Stimulated activated naive CD8-positive, alpha-beta T cell treated with anti-CD3 and anti-CD28 coated beads, Interleukin-15, Interleukin-2, amounts not matched to agents 100 ng/mL and 50 ng/mL, for 24 hours (primary cell): Measurements from ENCODE around the gene APBB2.
"Not testable (repeated sequence)": the region's sequence is repeated elsewhere in the genome, so short reads cannot be mapped to it uniquely, and the experiment has no call there.

Experiments
- H3K27ac Mint-ChIP-seq: one replicate; pipeline ENCODE4 v1.8.0; 2021; ENCODE audit warnings: mild to moderate bottlenecking, mixed read lengths
- H3K27me3 Mint-ChIP-seq: one replicate; pipeline ENCODE4 v1.8.0; 2021; ENCODE audit warnings: mixed read lengths
- H3K36me3 Mint-ChIP-seq: one replicate; pipeline ENCODE4 v1.8.0; 2021; ENCODE audit warnings: low read depth, mixed read lengths
- H3K4me1 Mint-ChIP-seq: one replicate; pipeline ENCODE4 v1.8.0; 2021; ENCODE audit warnings: low read depth, mixed read lengths
- H3K4me3 Mint-ChIP-seq: one replicate; pipeline ENCODE4 v1.8.0; 2021; ENCODE audit warnings: mild to moderate bottlenecking, mixed read lengths
- H3K9me3 Mint-ChIP-seq: one replicate; pipeline ENCODE4 v1.8.0; 2021; ENCODE audit warnings: mixed read lengths

APBB2 gene

GRCh38 chr4:40833212-40833611, 381.1 kb downstream of the APBB2 start:
- H3K9me3 Mint-ChIP-seq: peaks cover 1% of the 10 kb centered on the region
- H3K27me3 Mint-ChIP-seq: no peaks in the 10 kb centered on the region
- H3K27ac Mint-ChIP-seq: no peak overlapping the region
- peaks cover 2% of the 10 kb centered on the region for H3K4me1 Mint-ChIP-seq
- H3K36me3 Mint-ChIP-seq: peaks cover 1% of the 10 kb centered on the region
- no peak overlapping the region for H3K4me3 Mint-ChIP-seq

- Mint-ChIP-seq H3K9me3 (peaks cover 5% of the 10 kb centered on the region), H3K27ac (no peak overlapping the region), H3K4me3 (no peak overlapping the region), H3K36me3 (peaks cover 5% of the 10 kb centered on the region), H3K27me3 (no peaks in the 10 kb centered on the region), H3K4me1 (peaks cover 9% of the 10 kb centered on the region)
Measured at GRCh38 chr4:40832175-40832574, 382.2 kb downstream of the APBB2 start.

GRCh38 chr4:40831146-40831907, 383.0 kb downstream of the APBB2 start:
- H3K9me3 Mint-ChIP-seq: peaks cover 5% of the 10 kb centered on the region
- no peak overlapping the region for H3K4me3 Mint-ChIP-seq
- no peaks in the 10 kb centered on the region for H3K27me3 Mint-ChIP-seq
- H3K27ac Mint-ChIP-seq: no peak overlapping the region
- peaks cover 5% of the 10 kb centered on the region for H3K36me3 Mint-ChIP-seq
- peaks cover 9% of the 10 kb centered on the region for H3K4me1 Mint-ChIP-seq

- H3K4me3 Mint-ChIP-seq: no peak overlapping the region
Measured at GRCh38 chr4:40829586-40829985, 384.8 kb downstream of the APBB2 start.

GRCh38 chr4:40828661-40829060, 385.7 kb downstream of the APBB2 start:
- peaks cover 5% of the 10 kb centered on the region for H3K36me3 Mint-ChIP-seq
- H3K27me3 Mint-ChIP-seq: no peaks in the 10 kb centered on the region
- no peak overlapping the region for H3K27ac Mint-ChIP-seq
- H3K9me3 Mint-ChIP-seq: peaks cover 5% of the 10 kb centered on the region
- H3K4me1 Mint-ChIP-seq: peaks cover 9% of the 10 kb centered on the region
- no peak overlapping the region for H3K4me3 Mint-ChIP-seq

More at GRCh38 chr4:40829586-40829985, 384.8 kb downstream of the APBB2 start:
- peaks cover 9% of the 10 kb centered on the region for H3K4me1 Mint-ChIP-seq
- no peak overlapping the region for H3K27ac Mint-ChIP-seq
- H3K27me3 Mint-ChIP-seq: no peaks in the 10 kb centered on the region
- H3K9me3 Mint-ChIP-seq: peaks cover 5% of the 10 kb centered on the region
- peaks cover 5% of the 10 kb centered on the region for H3K36me3 Mint-ChIP-seq

- peaks cover 5% of the 10 kb centered on the region for H3K36me3 Mint-ChIP-seq
- no peaks in the 10 kb centered on the region for H3K27me3 Mint-ChIP-seq
- no peak overlapping the region for H3K4me3 Mint-ChIP-seq
- no peak overlapping the region for H3K27ac Mint-ChIP-seq
- H3K9me3 Mint-ChIP-seq: peaks cover 5% of the 10 kb centered on the region
- H3K4me1 Mint-ChIP-seq: peaks cover 9% of the 10 kb centered on the region
Measured at GRCh38 chr4:40827758-40828157, 386.6 kb downstream of the APBB2 start.

GRCh38 chr4:40826821-40827220, 387.5 kb downstream of the APBB2 start:
- Mint-ChIP-seq H3K27me3 (no peaks in the 10 kb centered on the region), H3K27ac (no peak overlapping the region), H3K36me3 (peaks cover 5% of the 10 kb centered on the region), H3K4me1 (peaks cover 9% of the 10 kb centered on the region), H3K9me3 (peaks cover 5% of the 10 kb centered on the region), H3K4me3 (no peak overlapping the region)

GRCh38 chr4:40825014-40825838, 389.1 kb downstream of the APBB2 start:
- peaks cover 5% of the 10 kb centered on the region for H3K36me3 Mint-ChIP-seq
- no peak overlapping the region for H3K27ac Mint-ChIP-seq
- peaks cover 5% of the 10 kb centered on the region for H3K9me3 Mint-ChIP-seq
- H3K4me1 Mint-ChIP-seq: peaks cover 9% of the 10 kb centered on the region
- H3K4me3 Mint-ChIP-seq: no peak overlapping the region
- H3K27me3 Mint-ChIP-seq: no peaks in the 10 kb centered on the region

GRCh38 chr4:40822420-40823166, 391.7 kb downstream of the APBB2 start:
- H3K36me3 Mint-ChIP-seq: no peaks in the 10 kb centered on the region
- H3K27ac Mint-ChIP-seq: no peak overlapping the region
- H3K4me3 Mint-ChIP-seq: no peak overlapping the region
- no peaks in the 10 kb centered on the region for H3K9me3 Mint-ChIP-seq
- no peaks in the 10 kb centered on the region for H3K27me3 Mint-ChIP-seq
- peaks cover 1% of the 10 kb centered on the region for H3K4me1 Mint-ChIP-seq

GRCh38 chr4:40820101-40820500, 394.2 kb downstream of the APBB2 start:
- no peaks in the 10 kb centered on the region for H3K9me3 Mint-ChIP-seq
- H3K36me3 Mint-ChIP-seq: no peaks in the 10 kb centered on the region
- no peaks in the 10 kb centered on the region for H3K4me1 Mint-ChIP-seq

GRCh38 chr4:40817157-40817556, 397.2 kb downstream of the APBB2 start:
- not testable (repeated sequence) for H3K27me3 Mint-ChIP-seq, H3K27ac Mint-ChIP-seq, H3K9me3 Mint-ChIP-seq, H3K36me3 Mint-ChIP-seq, H3K4me1 Mint-ChIP-seq, H3K4me3 Mint-ChIP-seq

More at GRCh38 chr4:40820101-40820500, 394.2 kb downstream of the APBB2 start:
- no peak overlapping the region for H3K27ac Mint-ChIP-seq
- no peak overlapping the region for H3K4me3 Mint-ChIP-seq
- H3K27me3 Mint-ChIP-seq: no peaks in the 10 kb centered on the region

- no peaks in the 10 kb centered on the region for H3K36me3 Mint-ChIP-seq
- H3K4me3 Mint-ChIP-seq: no peak overlapping the region
- no peak overlapping the region for H3K27ac Mint-ChIP-seq
Measured at GRCh38 chr4:40812856-40813255, 401.5 kb downstream of the APBB2 start.

GRCh38 chr4:40812386-40812785, 402.0 kb downstream of the APBB2 start:
- no peak overlapping the region for H3K27ac Mint-ChIP-seq
- no peaks in the 10 kb centered on the region for H3K9me3 Mint-ChIP-seq
- H3K36me3 Mint-ChIP-seq: no peaks in the 10 kb centered on the region
- peaks cover 6% of the 10 kb centered on the region for H3K27me3 Mint-ChIP-seq
- H3K4me1 Mint-ChIP-seq: no peaks in the 10 kb centered on the region
- H3K4me3 Mint-ChIP-seq: no peak overlapping the region

More at GRCh38 chr4:40812856-40813255, 401.5 kb downstream of the APBB2 start:
- no peaks in the 10 kb centered on the region for H3K9me3 Mint-ChIP-seq
- peaks cover 6% of the 10 kb centered on the region for H3K27me3 Mint-ChIP-seq
- H3K4me1 Mint-ChIP-seq: no peaks in the 10 kb centered on the region

GRCh38 chr4:40811956-40812355, 402.4 kb downstream of the APBB2 start:
- Mint-ChIP-seq H3K36me3 (no peaks in the 10 kb centered on the region), H3K4me3 (no peak overlapping the region), H3K4me1 (no peaks in the 10 kb centered on the region), H3K27me3 (peaks cover 6% of the 10 kb centered on the region), H3K27ac (no peak overlapping the region), H3K9me3 (no peaks in the 10 kb centered on the region)
